Measurements from ENCODE around the gene SUFU.
A peak's percentile ranks its signal among the peaks of the same experiment; 100 is the strongest.
"Not testable (repeated sequence)": the region's sequence is repeated elsewhere in the genome, so short reads cannot be mapped to it uniquely, and the experiment has no call there.

Gene SUFU

DNA sequence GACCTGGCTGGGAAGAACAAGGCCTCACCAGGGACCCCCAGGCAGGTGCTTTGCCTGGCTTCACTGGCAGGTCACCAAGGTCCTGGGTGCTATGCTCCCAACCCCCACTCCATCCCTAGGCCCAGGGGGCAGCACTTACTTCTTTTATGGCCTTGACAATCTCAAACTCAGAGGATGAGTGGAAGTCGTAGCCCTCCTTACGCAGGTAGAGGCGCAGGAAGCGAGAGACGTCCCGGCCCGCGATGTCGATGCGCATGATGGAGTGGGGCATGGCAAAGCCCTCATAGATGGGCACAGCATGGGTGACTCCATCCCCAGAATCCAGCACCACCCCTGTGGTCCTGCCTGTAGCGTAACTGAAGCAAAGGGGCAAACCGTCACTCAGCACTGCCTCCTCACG is 19.8 kb upstream of the SUFU start:
- no peak for DNase-seq

DNA sequence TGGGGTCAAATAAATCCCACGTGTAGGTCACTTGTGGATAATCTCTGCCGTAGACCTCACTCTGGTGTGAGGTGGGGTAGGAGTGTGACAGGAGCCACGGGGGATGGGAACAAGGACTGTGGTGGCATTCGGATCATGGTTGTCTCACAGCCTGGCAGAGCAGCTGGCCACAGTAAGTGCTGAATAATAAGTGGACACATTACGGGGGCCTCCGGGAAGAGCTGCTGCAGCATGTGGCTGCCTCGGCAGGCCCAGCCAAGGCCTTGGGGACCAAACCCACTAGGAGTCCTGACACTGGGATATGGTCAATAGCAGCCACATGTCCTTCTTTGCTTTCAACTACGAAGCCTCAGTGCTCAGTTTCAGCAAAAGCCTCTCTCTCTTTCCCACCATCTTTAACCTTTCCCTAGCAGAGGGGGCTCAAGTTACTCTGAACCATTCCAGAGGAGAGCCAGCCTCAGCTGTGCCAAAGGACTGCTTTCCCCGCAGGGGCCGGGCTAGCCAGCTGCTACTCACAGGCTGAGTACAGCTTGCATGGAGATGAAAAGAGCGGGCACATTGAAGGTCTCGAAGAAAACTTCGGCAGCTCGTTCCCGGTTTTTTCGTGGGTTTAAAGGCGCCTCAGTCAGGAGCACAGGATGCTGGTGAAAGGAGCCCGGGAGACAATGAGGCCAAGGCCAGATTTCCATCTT is 18.5 kb upstream of the SUFU start:
- no peak for DNase-seq

DNA sequence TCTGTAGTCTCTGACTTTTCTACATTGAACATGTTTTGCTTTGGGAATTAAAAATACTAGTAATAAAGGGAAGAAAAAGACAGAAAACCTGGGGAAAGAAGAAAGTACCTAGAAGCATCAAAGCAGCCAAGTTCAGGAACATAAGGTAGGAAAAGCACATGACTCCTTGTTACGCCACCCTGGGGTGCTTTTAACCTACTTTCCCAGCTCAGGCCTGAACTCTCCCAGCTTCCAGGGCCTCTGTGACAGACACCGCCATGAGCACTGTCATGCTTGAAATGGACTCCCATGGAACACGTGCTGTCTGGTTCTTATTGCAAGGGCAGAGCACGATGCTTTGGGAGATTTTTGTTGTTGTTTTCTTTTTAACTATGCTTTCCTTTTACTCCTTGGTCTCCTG is 12.6 kb upstream of the SUFU start:
- no peak for DNase-seq

DNA sequence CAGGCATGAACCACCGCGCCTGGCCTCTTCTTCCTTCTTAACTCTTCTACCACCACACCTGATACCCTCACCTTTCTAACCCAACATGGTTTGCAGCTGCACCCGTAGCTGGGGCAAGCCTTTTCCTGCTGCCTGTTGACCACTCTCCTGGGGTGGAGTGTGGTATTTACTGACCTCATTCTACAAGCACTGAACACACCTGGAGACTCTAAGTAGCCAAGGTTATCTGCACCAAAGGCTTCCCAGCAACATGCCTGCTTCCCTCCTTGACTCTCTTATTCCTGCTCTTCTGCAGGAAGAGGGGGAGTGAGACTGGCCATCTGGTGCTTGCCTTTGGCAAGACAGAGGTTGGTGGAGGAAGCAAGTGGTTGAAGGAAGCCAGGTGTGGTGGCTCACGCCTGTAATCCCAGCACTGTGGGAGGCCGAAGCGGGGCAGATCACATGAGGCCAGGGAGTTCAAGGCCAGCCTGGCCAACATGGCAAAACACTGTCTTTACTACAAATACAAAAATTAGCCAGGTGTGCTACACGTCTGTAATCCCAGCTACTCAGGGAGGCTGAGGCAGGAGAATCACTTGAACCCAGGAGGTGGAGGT is 11.3 kb upstream of the SUFU start:
- DNase-seq = no peak

DNA sequence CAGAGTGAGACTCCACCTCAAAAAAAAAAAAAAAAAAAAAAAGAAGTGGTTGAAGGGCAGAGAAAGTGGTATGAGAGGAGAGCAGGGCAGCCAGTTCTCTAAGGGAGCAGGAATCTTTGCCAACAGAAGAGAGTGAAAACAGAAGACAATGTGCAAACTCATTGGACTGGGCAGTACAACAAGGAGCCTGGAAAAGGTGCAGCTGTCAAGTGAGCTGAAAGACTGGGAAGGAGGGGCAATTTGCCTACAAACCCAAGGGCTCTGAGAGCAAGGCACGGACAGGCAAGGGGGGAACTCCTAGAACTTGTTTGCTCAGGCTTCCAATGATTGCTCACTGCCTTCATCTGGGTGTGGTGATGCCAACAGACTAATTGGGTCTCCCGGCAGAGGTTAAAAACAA is 10.8 kb upstream of the SUFU start:
- no peak for DNase-seq

DNA sequence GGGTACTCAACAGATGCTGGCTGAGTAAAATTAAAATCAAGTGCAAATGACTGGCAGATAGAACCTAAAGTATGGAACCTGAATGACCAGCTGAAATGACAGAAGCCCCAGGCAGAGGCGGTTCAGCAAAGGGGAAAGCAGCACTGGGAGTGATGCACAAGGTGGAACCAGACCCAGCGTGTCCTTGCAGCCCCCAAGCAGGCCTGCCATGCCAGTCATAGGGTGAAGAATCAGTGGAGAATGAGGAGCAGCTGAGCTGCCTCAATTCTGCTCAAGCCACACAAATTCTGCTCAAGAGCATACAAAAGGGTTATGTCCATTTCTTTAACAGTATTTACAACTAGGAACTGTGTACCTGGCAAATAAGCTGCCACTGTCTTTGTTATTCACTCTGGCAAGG is 10.0 kb upstream of the SUFU start:
- DNase-seq = no peak

DNA sequence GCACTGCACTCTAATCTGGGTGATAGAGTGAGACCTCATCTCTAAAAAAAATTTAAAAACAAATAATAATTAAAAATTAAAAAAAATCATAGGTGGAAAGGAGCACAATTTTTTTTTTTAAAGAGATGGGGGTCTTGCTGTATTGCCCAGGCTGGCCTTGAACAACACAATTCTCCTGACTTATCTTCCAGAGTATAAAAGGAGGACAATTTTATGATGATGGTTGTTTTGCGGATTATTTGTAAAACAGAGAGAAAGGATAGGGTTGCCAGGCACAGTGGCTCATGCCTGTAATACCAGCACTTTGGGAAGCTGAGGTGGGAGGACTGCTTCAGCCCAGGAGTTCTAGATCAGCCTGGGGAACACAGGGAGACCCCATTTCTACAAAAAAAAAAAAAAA is 6.2 kb upstream of the SUFU start:
- DNase-seq = no peak

DNA sequence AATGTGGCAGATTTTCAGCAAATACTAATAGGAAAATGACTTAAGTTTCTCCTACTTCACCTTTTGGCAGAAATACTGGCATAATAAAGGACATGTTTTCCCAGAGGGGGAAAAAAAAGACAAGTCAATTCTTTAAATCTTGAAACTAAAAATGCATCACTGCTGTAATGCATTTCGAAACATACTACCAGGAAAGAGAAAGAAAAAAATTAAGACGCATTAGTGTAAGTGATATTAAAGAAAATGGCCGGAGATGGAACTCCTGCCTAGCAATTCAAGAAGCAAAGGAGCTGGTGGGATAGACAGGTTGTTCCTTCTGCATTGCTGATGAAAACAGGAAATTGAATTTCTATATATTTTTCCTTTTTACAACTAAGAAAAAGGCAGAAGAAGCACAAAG is 4.4 kb upstream of the SUFU start:
- DNase-seq = no peak

DNA sequence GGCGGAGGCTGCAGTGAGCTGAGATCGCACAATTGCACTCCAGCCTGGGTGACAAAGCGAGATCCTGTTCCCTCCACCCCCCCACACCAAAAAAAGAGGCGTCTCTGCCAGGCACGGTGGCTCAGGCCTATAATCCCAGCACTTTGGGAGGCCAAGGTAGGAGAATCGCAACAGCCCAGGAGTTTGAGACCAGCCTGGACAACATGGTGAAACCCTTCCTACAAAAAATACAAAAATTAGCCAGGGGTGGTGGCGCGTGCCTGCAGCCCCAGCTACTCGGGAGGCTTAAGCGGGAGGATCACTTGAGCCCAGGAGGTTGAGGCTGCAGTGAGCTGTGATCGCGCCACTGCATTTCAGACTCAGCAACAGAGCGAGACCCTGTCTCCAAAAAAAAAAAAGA is 3.1 kb upstream of the SUFU start:
- not testable (repeated sequence) for DNase-seq

DNA sequence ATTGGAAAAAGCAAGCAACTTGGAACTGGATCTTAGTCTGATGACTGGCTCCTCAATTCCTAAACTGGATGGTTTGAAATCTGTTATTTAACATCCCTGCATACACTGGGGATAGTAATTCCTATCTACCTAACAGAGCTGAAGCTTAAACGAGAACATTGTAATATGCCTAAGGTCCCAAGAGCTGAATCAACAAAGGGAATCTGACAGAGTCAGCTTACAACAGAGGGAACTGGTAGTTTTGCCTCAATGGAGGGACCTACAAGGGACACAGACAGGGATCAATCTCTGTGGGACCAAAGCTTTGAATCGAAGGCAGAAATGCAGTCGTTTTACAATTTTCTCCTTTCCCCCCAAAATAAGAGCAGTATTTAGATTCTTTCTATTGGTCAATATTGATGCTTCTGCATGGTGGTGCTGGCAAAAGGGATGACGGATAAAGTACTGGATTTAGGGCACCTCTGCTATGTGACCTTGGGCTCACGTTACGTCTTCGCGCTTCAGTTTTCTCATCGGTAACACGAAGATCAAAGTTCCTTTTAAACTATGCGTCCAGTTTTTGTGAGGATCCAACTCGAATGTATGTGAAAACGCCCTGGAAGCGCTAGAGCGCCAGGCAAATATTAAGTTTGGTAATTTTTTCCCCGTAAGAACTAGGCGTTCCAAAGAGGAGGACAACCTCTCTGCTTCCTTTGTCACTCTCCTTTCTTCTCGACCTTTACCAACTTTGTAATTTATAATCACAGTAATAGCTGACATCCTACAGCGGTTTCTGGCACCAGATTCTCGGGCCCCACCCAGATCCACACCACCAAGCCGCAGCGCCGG is 2.4 kb upstream of the SUFU start:
- DNase-seq = no peak

DNA sequence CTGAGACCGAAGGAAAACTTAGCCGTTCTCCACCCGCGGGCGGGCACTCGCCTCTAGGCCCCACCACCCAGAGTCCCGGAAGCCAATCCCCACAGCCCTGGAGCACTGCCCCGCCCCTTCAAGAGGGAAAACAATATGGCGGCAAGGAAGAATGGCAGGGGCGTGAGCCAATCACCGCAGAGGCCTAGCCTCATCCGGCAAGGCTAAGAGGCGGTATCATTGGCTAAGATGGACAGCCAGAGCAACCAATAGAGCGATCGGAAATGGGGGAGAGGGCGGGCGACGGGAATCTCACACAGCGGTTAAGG is 1.8 kb upstream of the SUFU start:
- peak; percentile 96 for DNase-seq

DNA sequence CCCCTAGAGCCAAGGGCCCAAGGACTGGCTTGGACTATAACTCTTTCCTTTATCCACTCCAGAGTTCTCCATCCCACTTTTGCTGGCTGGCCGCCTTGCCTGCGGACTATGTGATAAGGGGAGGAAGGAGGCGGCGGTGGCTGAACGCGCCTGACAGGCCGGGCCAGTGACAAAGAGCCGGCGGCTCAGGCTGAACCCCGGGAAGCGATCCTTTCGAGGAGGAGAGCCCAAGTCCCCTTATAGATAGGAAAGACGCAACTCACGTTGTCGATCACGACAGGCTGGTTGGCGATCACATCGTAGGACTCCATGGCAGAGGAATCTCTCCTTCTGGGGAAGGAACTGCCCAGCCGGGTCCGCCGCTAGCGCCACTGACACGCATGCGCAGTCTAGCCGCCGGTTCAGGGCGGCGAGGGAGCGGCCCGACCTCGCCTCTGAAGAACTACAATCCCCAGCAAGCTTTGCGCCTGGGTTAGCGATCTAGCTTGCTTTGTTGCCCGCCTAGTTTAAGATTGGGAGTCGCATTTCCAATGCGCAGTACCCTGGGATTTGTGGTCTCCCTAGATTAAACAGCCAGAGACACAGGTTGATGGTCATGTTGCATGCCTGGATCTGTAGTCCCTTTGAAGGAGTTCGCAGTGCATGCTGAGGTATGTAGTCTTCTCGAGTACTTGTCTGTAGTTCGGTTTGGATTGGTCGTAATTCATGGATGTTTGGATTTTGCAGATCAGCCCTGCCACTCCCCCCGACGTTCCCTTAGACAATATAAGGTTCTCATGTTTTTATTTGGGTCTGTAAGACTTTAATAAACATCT is 1.2 kb upstream of the SUFU start, which contains the start of gene ACTR1A:
ACTR1A (minus strand) TSS at position 376 of the 815 bp plus-strand sequence; CDS start at position 311, 65 bp downstream.
- DNase-seq = peak; percentile 98

DNA sequence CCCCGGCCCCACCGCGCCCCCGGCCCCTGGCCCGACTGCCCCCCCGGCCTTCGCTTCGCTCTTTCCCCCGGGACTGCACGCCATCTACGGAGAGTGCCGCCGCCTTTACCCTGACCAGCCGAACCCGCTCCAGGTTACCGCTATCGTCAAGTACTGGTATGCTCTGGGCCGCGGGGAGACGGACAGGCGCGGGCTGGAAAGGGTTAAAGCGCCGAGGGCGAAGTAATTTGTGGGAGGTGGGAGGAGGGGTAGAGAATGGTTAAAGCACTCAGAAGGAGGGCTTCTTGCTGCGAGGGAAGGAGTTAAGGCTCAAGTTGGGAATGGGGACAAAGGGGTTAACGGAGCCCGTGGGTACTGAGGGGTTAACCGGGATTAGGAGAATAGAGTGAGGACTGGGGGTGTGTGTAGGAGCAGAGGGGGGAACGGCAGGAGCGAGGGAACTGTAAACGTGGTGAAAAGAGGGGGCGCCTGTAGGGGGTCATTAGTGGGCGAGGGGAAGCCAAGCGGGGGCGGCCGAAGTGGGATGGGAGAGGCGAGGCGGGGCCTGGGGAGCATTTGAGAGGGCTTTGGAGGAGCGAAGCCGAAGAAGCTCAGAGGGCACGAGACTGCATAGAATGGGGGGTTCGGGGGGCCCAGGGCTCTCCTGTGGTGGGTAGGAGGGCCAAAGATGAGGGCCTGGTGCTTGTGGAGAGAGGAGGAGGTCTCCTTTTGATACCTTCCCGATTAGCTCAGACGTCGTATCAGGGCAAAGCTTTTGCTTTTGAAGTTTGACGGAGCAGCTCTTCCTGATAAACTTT is 605 bp downstream of the SUFU start:
- peak; percentile 31 for DNase-seq

DNA sequence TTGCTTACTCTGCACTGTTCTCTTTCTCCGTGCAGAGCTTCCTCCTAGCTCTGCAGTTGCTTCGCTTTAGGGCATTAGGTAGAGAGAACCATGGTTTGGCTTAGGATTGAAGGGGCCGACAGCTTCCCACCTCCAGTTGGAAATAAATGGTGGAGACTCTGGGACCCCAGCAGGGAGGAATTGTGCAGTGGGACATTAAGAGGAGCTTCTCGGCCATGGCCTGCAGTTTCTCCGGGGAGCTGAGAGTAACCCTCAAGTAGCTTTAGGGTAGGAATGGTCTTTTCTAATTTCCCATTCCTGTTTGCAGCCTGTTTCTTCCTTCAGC is 1.2 kb downstream of the SUFU start:
- no peak for DNase-seq

DNA sequence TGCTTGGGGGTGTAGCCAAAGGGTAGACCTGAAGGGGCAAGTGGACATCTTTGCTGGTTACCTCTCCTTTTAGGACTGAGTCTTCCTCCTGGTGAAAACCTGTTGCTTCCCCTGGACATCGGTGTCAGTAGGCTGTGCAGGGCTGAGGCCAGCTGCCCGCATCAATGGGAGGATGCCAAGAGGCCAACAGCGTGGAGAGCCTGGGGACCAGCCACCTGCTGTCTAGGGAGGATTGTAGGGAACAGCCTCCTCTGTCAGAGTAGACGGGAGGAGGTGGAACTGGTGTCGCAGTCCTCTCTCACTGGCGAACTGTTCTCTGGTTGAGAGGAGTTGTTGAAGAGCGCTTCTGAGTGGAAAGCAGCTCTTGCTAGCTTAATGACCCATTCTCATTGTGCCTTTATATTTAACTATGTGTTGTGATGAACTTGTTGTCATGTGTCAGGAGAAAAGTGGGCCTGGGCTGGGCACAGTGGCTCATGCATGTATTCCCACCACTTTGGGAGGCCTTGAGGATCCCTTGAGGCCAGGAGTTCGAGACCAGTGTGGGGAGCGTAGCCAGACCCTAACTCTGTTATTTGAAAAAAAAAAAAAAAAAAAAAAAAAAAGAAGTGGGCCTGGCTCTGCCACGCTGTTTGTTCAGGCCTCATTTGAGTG is 1.8 kb downstream of the SUFU start:
- DNase-seq = no peak

DNA sequence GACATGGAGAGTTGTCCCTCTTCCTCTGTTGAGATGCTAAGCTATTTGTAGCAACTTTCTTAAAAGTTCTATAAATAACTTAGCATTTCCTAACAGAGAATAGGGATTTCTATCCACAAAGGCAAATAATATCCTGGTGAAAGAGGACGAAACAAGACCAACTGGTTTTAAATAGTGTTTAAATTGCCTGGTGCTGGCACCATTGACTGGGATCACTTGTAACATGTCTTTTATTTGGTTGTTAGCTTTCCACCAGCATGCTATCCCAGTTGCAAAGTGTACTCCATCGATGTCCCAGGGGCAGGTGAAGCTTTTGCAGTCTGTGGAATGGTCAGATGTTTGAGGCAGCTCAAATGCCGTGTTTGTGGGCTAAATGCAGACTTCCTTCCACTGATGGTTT is 3.7 kb downstream of the SUFU start:
- no peak for DNase-seq

DNA sequence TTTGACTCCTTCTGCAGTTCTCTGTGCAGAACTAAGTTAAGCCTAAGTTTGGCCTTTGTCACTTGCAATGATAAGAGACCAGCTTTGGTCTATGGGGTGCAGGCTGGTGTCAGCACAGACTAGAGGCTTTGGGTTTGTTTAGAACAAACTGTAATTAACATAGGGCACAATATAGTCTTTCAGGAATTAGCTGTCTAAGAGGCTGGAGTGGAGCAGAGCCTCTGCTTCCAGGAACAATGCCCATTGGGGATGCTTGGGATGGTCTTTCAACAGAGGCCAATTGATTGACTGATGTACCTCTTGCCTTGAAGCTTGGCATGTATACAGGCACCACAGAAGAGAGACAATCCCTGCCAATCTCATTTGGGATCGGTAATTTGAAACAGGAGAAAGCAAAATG is 4.7 kb downstream of the SUFU start:
- no peak for DNase-seq

DNA sequence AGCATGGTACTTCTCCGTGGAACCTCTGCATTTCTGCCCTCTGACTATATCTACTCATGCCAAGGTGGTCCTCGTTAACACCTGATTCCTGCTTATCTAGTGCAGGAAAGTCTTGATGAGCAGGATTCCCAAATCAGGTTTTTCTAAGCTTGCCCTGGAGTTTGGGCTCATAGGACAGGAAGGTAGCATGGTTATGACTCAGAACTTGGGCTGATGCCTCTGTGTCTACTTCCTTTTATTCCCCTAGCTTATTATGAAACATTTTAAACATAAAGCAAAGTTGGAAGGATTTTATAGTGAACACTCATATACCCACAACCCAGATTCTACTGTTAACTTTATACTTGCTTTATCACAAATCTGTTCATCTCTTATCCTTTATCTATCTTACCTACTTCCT is 5.6 kb downstream of the SUFU start:
- peak; percentile 11 for DNase-seq

DNA sequence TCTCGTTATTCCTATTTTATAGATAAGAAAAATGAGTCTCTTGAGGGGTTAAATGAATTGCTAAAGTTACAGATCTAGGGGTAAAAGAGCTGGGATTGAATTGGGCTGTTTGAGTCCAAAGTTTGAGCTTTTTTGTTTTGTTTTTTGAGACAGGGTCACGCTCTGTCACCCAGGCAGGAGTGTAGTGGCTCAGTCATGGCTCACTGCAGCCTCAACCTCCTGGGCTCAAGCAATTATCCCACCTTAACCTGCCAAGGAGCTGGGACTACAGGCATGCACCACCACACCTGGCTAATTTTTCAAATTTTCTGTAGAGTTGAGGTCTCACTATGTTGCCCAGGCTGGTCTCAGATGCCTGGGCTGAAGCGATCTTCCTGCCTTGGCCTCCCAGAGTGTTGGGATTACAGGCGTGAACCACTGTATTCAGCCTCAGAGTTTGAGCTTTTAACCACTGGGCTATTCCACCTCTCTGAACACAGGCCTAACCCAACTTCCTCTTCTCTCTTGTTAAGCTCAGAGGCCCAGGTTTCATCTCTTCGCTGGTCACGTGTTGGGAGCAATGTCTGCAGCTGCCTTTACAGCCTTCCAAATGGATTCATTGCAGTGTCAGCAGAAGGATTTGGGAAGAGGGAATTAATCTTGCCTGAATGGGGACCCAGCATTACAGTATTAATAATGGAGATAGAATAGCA is 8.0 kb downstream of the SUFU start:
- peak; percentile 55 for DNase-seq

DNA sequence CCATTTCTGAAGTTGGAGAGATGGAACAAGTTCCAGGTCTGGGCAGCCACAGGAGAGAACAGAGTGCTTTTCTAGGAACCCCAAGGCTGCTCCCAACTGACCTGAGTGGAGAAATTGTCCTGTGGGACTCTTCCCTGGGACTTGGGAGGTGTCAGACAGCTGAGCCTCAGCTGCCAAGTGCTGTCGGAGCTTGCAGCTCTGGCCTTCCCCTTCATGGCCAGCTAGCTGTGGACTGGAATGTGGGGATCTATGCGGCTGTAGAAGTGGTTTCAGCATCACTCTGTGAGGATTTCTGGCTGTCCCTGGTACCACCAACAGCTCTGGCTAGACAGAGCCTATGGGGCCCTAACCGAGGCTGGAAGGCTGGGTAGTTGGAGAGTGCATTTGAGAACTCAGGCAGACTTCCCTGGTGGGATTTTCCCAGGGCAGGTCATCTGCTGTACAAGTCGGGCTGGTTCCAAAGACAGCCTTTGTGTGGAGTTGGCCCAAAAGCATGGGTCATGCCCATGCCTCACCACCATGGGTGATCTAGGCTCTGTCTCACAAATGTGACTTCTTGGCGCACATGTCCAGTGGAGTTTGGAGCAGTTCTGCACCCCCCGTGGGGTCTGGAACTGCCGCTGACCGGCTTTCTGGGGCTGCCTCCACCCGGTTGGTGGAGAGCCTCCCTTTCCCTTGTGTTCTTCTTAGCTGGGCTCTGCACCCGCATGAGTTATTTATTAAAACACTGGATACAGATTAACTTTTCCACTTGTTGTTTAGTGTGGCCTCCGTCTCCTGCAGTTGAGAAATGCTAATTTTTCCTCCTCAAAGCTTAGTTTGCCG is 10.9 kb downstream of the SUFU start:
- no peak for DNase-seq

DNA sequence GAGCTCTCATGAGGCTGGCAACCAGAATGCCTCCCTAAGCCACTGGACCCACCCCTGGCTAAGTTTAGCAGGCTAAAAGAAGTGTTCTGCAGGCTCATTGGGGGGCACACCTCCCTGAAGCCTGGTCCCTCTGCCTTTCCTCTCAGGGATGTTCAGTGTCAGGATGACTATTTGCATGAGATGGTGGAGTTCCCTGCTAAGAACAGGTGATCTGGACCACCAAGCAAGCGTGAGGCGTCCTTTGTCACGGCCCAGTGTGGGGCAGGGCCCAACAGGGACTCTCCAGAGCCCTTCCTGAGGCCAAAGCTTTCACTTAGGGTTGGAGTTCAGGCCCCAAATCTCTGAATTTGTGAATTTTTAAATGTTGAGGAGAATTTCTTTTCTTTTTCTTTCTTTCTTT is 12.0 kb downstream of the SUFU start:
- DNase-seq = no peak

Measured in GF-D8 (cell line).